Fibroblast of lung (primary cell): ENCODE data around the gene ITGB1. TPM values are rescaled to one million over a fixed set of nuclear protein-coding genes. Genes with fewer than 3 reads are reported as not detected.

Source experiments
- DNase-seq, 2 donors: peaks; one replicate each; pipeline versions ENCODE4 v3.0.0 to v3.0.0-alpha.2; 2010; ENCODE audit warnings: low read depth in 2 of 2
- H2AFZ ChIP-seq: 2 replicates; pipeline ENCODE4 v1.5.1; 2012; ENCODE audit warnings: low read length, control low read depth, inconsistent platforms
- H3K27ac ChIP-seq: 2 replicates; pipeline ENCODE4 v1.5.1; 2011; ENCODE audit warnings: low read length, control low read depth; ENCODE audit not compliant: insufficient read depth
- H3K27me3 ChIP-seq: 2 replicates; pipeline ENCODE4 v1.5.1; 2011; ENCODE audit warnings: mild to moderate bottlenecking, low read length; ENCODE audit not compliant: control insufficient read depth, insufficient read depth
- H3K36me3 ChIP-seq: 2 replicates; pipeline ENCODE4 v1.5.1; 2011; ENCODE audit warnings: low read length; ENCODE audit not compliant: control insufficient read depth, insufficient read depth
- H3K4me1 ChIP-seq: 2 replicates; pipeline ENCODE4 v1.5.1; 2011; ENCODE audit warnings: low read length; ENCODE audit not compliant: control insufficient read depth, insufficient read depth; ENCODE audit errors: extremely low read depth
- H3K4me2 ChIP-seq: 2 replicates; pipeline ENCODE4 v1.5.1; 2011; ENCODE audit warnings: low read length, control low read depth; ENCODE audit not compliant: insufficient read depth; ENCODE audit errors: extremely low read depth
- H3K4me3 ChIP-seq, 4 experiments: fragments of 200-600 bp in 1 of 4; sonication (generic) in 1 of 4; replicated peaks in 1 of 4; 2 replicates each; pipeline ENCODE4 v1.5.1; 2011 to 2016; ENCODE audit warnings: low read length in 4 of 4, low read depth in 3 of 4, mild to moderate bottlenecking in 3 of 4, control low read depth in 2 of 4, inconsistent platforms in 1 of 4, mixed read lengths in 1 of 4; ENCODE audit not compliant: insufficient read depth in 1 of 4; ENCODE audit errors: control extremely low read depth in 1 of 4
- H3K79me2 ChIP-seq: 2 replicates; pipeline ENCODE4 v1.5.1; 2012; ENCODE audit warnings: mild to moderate bottlenecking, low read length, inconsistent platforms; ENCODE audit not compliant: control insufficient read depth, insufficient read depth
- H3K9ac ChIP-seq: 2 replicates; pipeline ENCODE4 v1.5.1; 2011; ENCODE audit warnings: mild to moderate bottlenecking, low read length, control low read depth; ENCODE audit not compliant: insufficient read depth
- H3K9me3 ChIP-seq: 2 replicates; pipeline ENCODE4 v1.5.1; 2012; ENCODE audit warnings: low read depth, low read length; ENCODE audit not compliant: control insufficient read depth, insufficient read depth
- H4K20me1 ChIP-seq: 2 replicates; pipeline ENCODE4 v1.5.1; 2011; ENCODE audit warnings: low read length; ENCODE audit not compliant: control insufficient read depth, insufficient read depth; ENCODE audit errors: extremely low read depth
- CTCF ChIP-seq, 2 donors: IDR thresholded peaks in 1 of 2; conservative IDR thresholded peaks in 1 of 2; 1 replicate in 1 of 2; 2 replicates in 1 of 2; pipeline ENCODE4 v1.5.1; 2011 to 2012; ENCODE audit warnings: low read length in 2 of 2, control low read depth in 1 of 2, inconsistent platforms in 1 of 2, low read depth in 1 of 2, mild to moderate bottlenecking in 1 of 2
- EZH2 ChIP-seq: IDR thresholded peaks from 2 replicates; pipeline ENCODE4 v1.5.1; 2012; ENCODE audit warnings: low read length, control low read depth, mild to moderate bottlenecking; ENCODE audit errors: missing control alignments
- polyA plus RNA-seq, 2 donors: library from polyadenylated mRNA; depleted of rRNA in 1 of 2; stranded (reverse) in 1 of 2; unstranded in 1 of 2; fragments of >200 nt; gene quantifications; 2 replicates each; pipeline ENCODE4 v1.2.1, GENCODE V29; 2011 to 2012; ENCODE audit warnings: missing spikeins in 1 of 2
- total RNA-seq: library from RNA; depleted of rRNA; stranded (reverse); fragments of >200 nt; gene quantifications from 2 replicates; pipeline ENCODE4 v1.2.1, GENCODE V29; 2014

The ITGB1 gene
- total and polyA plus RNA-seq, 2 donors (not counting 1 experiment from before 2014, with no cell fraction given): 2,456 to 3,450 TPM

GRCh38 chr10:32927750-32928149, 30.3 kb downstream of the ITGB1 start:
- peaks cover 20% of the 10 kb centered on the region for H3K36me3 ChIP-seq
- H3K79me2 ChIP-seq: peaks cover 93% of the 10 kb centered on the region
- H3K27me3 ChIP-seq: no peaks in the 10 kb centered on the region
- no peak overlapping the region for H3K4me2 ChIP-seq
- no peak for DNase-seq
- H2AFZ ChIP-seq: no peak overlapping the region
- H3K9me3 ChIP-seq: no peaks in the 10 kb centered on the region
- H4K20me1 ChIP-seq: no peaks in the 10 kb centered on the region
- H3K9ac ChIP-seq: no peak overlapping the region
- H3K4me3 ChIP-seq: no peak overlapping the region
- H3K4me1 ChIP-seq: peaks cover 2% of the 10 kb centered on the region
- H3K27ac ChIP-seq: no peak overlapping the region
- TF ChIP-seq CTCF (conservative IDR thresholded peaks at IDR 0.05 in 1 of 2, IDR thresholded peaks at IDR 0.05 in 1 of 2; ENCODE audit: low read depth in 1 of 2, low read length in 2 of 2) (no peak), EZH2 (no peak)

DNA sequence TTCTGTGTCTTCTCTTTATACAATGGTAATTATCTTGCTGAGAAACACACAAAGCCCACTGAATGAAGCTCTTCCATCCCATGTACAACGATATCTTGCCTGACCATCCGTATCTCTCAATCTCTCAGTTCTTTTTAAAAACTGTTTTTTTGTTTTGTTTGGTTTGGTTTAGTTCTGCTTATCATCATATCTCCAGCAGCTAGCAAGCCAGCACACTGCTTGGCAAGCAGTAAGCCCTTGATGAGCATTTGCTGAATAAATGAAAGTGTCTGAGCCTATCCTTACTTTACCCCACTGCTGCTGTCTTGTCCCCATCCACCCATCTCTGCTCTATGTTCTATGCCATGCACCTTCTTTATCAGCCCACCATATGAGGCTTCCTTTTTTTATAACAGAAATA, 34.2 kb downstream of the ITGB1 start:
- no peaks in the 10 kb centered on the region for H3K27me3 ChIP-seq
- H3K4me3 ChIP-seq: no peak overlapping the region
- no peaks in the 10 kb centered on the region for H3K9me3 ChIP-seq
- H3K79me2 ChIP-seq: peaks cover 88% of the 10 kb centered on the region
- no peak for TF ChIP-seq CTCF (conservative IDR thresholded peaks at IDR 0.05 in 1 of 2, IDR thresholded peaks at IDR 0.05 in 1 of 2; ENCODE audit: low read depth in 1 of 2, low read length in 2 of 2)
- no peak for TF ChIP-seq EZH2
- H3K4me1 ChIP-seq: no peaks in the 10 kb centered on the region
- peaks cover 18% of the 10 kb centered on the region for H3K36me3 ChIP-seq
- H3K4me2 ChIP-seq: no peak overlapping the region
- H4K20me1 ChIP-seq: no peaks in the 10 kb centered on the region
- no peak for DNase-seq
- no peak overlapping the region for H3K9ac ChIP-seq
- no peak overlapping the region for H3K27ac ChIP-seq
- H2AFZ ChIP-seq: no peak overlapping the region

DNA sequence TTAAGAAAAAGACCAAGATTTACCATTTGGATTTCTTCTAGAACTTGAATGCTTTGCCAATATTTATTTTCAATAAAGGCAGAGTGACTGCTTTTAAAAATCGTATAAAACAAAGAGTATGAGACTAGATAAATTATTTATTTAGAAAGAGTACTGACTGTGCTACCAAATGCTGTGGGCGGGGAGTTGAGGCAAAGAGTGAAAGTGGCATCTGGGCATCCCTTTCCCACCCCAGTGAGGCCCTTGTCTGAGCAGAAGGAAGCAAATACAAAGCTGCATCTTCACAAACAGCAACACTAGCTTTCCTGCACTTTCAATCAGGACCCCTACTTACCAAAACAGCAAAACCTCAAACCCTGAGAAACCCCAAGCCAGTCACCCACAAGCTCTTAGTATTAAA, 34.9 kb downstream of the ITGB1 start:
- peaks cover 89% of the 10 kb centered on the region for H3K79me2 ChIP-seq
- H3K36me3 ChIP-seq: peaks cover 16% of the 10 kb centered on the region
- H4K20me1 ChIP-seq: no peaks in the 10 kb centered on the region
- DNase-seq: no peak
- TF ChIP-seq CTCF (conservative IDR thresholded peaks at IDR 0.05 in 1 of 2, IDR thresholded peaks at IDR 0.05 in 1 of 2; ENCODE audit: low read depth in 1 of 2, low read length in 2 of 2) (no peak), EZH2 (no peak)
- H3K9me3 ChIP-seq: no peaks in the 10 kb centered on the region
- no peak overlapping the region for H3K4me2 ChIP-seq
- H2AFZ ChIP-seq: no peak overlapping the region
- no peak overlapping the region for H3K4me3 ChIP-seq
- H3K27me3 ChIP-seq: no peaks in the 10 kb centered on the region
- H3K9ac ChIP-seq: no peak overlapping the region
- H3K27ac ChIP-seq: no peak overlapping the region
- H3K4me1 ChIP-seq: no peaks in the 10 kb centered on the region
